HepG2 (cell line): ENCODE measurements around the gene TMEM50B. TPM values are rescaled to one million over a fixed set of nuclear protein-coding genes. Genes with fewer than 3 reads are reported as not detected.

Experiments used
- FOXO1 ChIP-seq: sonication (generic); formaldehyde crosslinking; IDR thresholded peaks from 2 replicates; pipeline ENCODE4 v1.4.0; 2020; ENCODE audit warnings: missing genetic modification reagents
- GABPB1 ChIP-seq: IDR thresholded peaks from 2 replicates; pipeline ENCODE4 v1.6.1; 2016; ENCODE audit warnings: mild to moderate bottlenecking, missing genetic modification reagents, moderate library complexity, missing compliant biosample characterization
- GFI1 ChIP-seq: sonication (generic); formaldehyde crosslinking; IDR thresholded peaks from 2 replicates; pipeline ENCODE4 v1.5.0; 2020; ENCODE audit warnings: missing genetic modification reagents, mild to moderate bottlenecking, borderline replicate concordance
- HNRNPLL ChIP-seq: fragments of 200-400 bp; formaldehyde crosslinking; IDR thresholded peaks from 2 replicates; pipeline ENCODE4 v1.6.1; 2017; ENCODE audit warnings: mild to moderate bottlenecking, low read depth, low read length; ENCODE audit not compliant: poor library complexity, severe bottlenecking
- LCORL ChIP-seq, 2 experiments: fragments of 450-650 bp in 1 of 2; sonication (generic) in 1 of 2; formaldehyde crosslinking in 1 of 2; IDR thresholded peaks; 2 replicates each; pipeline versions ENCODE4 v1.5.0 to v1.6.1; 2017 to 2020; ENCODE audit warnings: antibody characterized with exemption in 1 of 2, missing genetic modification reagents in 1 of 2
- PCBP2 ChIP-seq: fragments of 200-400 bp; formaldehyde crosslinking; optimal IDR thresholded peaks from 2 replicates; pipeline ENCODE3; 2018; ENCODE audit warnings: low read length, low read depth; ENCODE audit not compliant: poor library complexity, severe bottlenecking
- POLR2A ChIP-seq, 2 experiments: IDR thresholded peaks; 2 replicates each; pipeline ENCODE4 v1.6.1; 2011; ENCODE audit warnings: low read depth in 2 of 2, low read length in 2 of 2, mild to moderate bottlenecking in 1 of 2, moderate library complexity in 1 of 2; ENCODE audit not compliant: insufficient read depth in 1 of 2
- POLR2G ChIP-seq: fragments of 200-400 bp; formaldehyde crosslinking; IDR thresholded peaks from 2 replicates; pipeline ENCODE4 v1.6.1; 2018; ENCODE audit warnings: mild to moderate bottlenecking, low read depth, low read length, moderate library complexity
- REL ChIP-seq: sonication (generic); formaldehyde crosslinking; conservative IDR thresholded peaks from 2 replicates; pipeline ENCODE4 v1.8.0; 2022; ENCODE audit warnings: mild to moderate bottlenecking, missing genetic modification reagents, moderate library complexity
- ZNF121 ChIP-seq: sonication (generic); formaldehyde crosslinking; IDR thresholded peaks from 2 replicates; pipeline ENCODE4 v1.5.0; 2020; ENCODE audit warnings: mild to moderate bottlenecking, missing genetic modification reagents
- ZNF501 ChIP-seq: sonication (generic); formaldehyde crosslinking; IDR thresholded peaks from 2 replicates; pipeline ENCODE4 v1.5.1; 2020; ENCODE audit warnings: mild to moderate bottlenecking, moderate library complexity, missing genetic modification reagents
- ZNF878 ChIP-seq: sonication (generic); formaldehyde crosslinking; IDR thresholded peaks from 2 replicates; pipeline ENCODE4 v1.8.1; 2023; ENCODE audit warnings: mild to moderate bottlenecking, missing genetic modification reagents, moderate library complexity
- polyA plus RNA-seq, 8 experiments: library from polyadenylated mRNA; depleted of rRNA in 3 of 8; stranded (reverse) in 7 of 8; unstranded in 1 of 8; fragments of >200 nt; fragmentation: Illumina TruSeq in 4 of 8; extraction: Trizol in 4 of 8; gene quantifications; 2 replicates each; pipeline versions ENCODE4 v1.2.1 to v1.2.3, GENCODE V29; 2011 to 2016; ENCODE audit warnings: low read depth in 4 of 8, missing spikeins in 1 of 8, mixed read lengths in 1 of 8; ENCODE audit not compliant: insufficient read depth in 1 of 8
- total RNA-seq, 5 experiments: library from RNA; depleted of rRNA; stranded (reverse); fragments of >200 nt; fragmentation: Illumina TruSeq; extraction: Trizol; gene quantifications; 2 replicates each; pipeline ENCODE4 v1.2.3, GENCODE V29; 2016; ENCODE audit warnings: low read depth in 1 of 5
- TF ChIP-seq, protein P1 (sequence below): sonication (generic); formaldehyde crosslinking; IDR thresholded peaks from 2 replicates; pipeline ENCODE4 v1.5.0; 2020; ENCODE audit warnings: missing genetic modification reagents, mild to moderate bottlenecking, borderline replicate concordance
- TF ChIP-seq, protein P2 (sequence below): sonication (generic); formaldehyde crosslinking; IDR thresholded peaks from 2 replicates; pipeline ENCODE4 v1.4.0; 2020; ENCODE audit warnings: missing genetic modification reagents
- TF ChIP-seq, protein P3 (sequence below): fragments of 450-650 bp; IDR thresholded peaks from 2 replicates; pipeline ENCODE4 v1.6.1; 2017
- TF ChIP-seq, protein P4 (sequence below): sonication (generic); formaldehyde crosslinking; IDR thresholded peaks from 2 replicates; pipeline ENCODE4 v1.5.1; 2020; ENCODE audit warnings: mild to moderate bottlenecking, missing genetic modification reagents, borderline replicate concordance
- TF ChIP-seq, protein P5 (sequence below): sonication (generic); formaldehyde crosslinking; IDR thresholded peaks from 2 replicates; pipeline ENCODE4 v1.8.1; 2023; ENCODE audit warnings: mild to moderate bottlenecking, moderate library complexity, missing genetic modification reagents

Gene TMEM50B
- total and polyA plus RNA-seq, 2 of the 13 experiments (the other 11 are each of a cell fraction or from before 2014, with no cell fraction given) = 29.9 to 46.3 TPM

DNA sequence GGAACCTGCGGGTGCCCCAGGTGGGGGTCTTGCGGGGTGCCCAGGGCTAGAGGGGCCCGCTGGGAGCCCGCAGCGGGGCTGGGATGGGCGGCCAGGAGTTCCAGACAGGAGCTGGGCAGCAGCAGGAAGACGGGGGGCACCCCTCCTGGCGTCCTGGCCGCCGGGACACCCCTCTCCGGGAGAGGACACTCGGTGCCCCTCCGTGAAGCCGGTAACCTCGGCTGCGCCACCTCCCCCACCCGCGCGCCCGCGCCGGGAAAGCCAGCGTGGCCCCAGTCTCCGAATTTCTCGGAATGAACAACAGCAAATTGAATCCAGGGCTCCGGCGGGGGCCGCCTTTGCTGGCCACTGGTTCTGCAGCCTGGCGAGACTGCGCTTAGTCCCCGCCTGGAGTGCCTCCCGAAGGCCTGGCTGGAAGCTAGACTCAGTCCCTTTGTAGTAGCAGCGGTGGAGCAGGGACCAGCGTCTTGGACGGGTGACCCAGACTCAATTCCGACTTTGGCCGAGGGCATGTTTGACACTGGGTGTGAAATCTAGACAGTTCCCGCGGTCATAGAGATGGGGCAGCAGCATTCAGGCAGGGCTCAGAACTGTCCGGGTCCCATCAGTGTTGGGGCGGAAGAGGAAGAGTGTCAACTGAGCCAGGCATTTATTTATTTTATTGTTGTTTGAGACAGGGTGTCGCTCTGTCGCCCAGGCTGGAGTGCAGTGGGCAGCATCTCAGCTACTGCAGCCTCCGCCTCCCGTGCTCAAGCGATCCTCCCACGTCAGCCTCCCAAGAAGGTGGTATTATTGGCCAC, 75.8 kb downstream of the TMEM50B start (continued):
- no peak for TF ChIP-seq PCBP2
- TF ChIP-seq, protein P1, sequence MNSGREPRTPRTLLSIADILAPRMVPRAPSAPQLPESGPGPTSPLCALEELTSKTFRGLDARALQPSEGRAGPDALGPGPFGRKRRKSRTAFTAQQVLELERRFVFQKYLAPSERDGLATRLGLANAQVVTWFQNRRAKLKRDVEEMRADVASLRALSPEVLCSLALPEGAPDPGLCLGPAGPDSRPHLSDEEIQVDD = 0 out of 2 replicates have a peak, but pooled peaks have one; percentile 47
- TF ChIP-seq POLR2G = peak; percentile 61
- TF ChIP-seq LCORL (IDR thresholded peaks at IDR 0.05) = no peak
- no peak for TF ChIP-seq LCORL (CRISPR knock-in tag; IDR thresholded peaks at IDR 0.05)
- TF ChIP-seq, protein P2, sequence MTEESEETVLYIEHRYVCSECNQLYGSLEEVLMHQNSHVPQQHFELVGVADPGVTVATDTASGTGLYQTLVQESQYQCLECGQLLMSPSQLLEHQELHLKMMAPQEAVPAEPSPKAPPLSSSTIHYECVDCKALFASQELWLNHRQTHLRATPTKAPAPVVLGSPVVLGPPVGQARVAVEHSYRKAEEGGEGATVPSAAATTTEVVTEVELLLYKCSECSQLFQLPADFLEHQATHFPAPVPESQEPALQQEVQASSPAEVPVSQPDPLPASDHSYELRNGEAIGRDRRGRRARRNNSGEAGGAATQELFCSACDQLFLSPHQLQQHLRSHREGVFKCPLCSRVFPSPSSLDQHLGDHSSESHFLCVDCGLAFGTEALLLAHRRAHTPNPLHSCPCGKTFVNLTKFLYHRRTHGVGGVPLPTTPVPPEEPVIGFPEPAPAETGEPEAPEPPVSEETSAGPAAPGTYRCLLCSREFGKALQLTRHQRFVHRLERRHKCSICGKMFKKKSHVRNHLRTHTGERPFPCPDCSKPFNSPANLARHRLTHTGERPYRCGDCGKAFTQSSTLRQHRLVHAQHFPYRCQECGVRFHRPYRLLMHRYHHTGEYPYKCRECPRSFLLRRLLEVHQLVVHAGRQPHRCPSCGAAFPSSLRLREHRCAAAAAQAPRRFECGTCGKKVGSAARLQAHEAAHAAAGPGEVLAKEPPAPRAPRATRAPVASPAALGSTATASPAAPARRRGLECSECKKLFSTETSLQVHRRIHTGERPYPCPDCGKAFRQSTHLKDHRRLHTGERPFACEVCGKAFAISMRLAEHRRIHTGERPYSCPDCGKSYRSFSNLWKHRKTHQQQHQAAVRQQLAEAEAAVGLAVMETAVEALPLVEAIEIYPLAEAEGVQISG (CRISPR knock-in tag) = peak; percentile 40
- TF ChIP-seq HNRNPLL = peak; percentile 29
- peak; percentile 42 to 48; a peak in 3 of 4 replicates for TF ChIP-seq POLR2A (IDR thresholded peaks at IDR 0.05; ENCODE audit: insufficient read depth in 1 of 2, low read depth in 2 of 2, low read length in 2 of 2)
- TF ChIP-seq FOXO1 (CRISPR knock-in tag) = no peak
- TF ChIP-seq ZNF878 (CRISPR knock-in tag) = no peak
- TF ChIP-seq, protein P3, sequence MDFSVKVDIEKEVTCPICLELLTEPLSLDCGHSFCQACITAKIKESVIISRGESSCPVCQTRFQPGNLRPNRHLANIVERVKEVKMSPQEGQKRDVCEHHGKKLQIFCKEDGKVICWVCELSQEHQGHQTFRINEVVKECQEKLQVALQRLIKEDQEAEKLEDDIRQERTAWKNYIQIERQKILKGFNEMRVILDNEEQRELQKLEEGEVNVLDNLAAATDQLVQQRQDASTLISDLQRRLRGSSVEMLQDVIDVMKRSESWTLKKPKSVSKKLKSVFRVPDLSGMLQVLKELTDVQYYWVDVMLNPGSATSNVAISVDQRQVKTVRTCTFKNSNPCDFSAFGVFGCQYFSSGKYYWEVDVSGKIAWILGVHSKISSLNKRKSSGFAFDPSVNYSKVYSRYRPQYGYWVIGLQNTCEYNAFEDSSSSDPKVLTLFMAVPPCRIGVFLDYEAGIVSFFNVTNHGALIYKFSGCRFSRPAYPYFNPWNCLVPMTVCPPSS = no peak
- no peak for TF ChIP-seq GFI1
- TF ChIP-seq, protein P4, sequence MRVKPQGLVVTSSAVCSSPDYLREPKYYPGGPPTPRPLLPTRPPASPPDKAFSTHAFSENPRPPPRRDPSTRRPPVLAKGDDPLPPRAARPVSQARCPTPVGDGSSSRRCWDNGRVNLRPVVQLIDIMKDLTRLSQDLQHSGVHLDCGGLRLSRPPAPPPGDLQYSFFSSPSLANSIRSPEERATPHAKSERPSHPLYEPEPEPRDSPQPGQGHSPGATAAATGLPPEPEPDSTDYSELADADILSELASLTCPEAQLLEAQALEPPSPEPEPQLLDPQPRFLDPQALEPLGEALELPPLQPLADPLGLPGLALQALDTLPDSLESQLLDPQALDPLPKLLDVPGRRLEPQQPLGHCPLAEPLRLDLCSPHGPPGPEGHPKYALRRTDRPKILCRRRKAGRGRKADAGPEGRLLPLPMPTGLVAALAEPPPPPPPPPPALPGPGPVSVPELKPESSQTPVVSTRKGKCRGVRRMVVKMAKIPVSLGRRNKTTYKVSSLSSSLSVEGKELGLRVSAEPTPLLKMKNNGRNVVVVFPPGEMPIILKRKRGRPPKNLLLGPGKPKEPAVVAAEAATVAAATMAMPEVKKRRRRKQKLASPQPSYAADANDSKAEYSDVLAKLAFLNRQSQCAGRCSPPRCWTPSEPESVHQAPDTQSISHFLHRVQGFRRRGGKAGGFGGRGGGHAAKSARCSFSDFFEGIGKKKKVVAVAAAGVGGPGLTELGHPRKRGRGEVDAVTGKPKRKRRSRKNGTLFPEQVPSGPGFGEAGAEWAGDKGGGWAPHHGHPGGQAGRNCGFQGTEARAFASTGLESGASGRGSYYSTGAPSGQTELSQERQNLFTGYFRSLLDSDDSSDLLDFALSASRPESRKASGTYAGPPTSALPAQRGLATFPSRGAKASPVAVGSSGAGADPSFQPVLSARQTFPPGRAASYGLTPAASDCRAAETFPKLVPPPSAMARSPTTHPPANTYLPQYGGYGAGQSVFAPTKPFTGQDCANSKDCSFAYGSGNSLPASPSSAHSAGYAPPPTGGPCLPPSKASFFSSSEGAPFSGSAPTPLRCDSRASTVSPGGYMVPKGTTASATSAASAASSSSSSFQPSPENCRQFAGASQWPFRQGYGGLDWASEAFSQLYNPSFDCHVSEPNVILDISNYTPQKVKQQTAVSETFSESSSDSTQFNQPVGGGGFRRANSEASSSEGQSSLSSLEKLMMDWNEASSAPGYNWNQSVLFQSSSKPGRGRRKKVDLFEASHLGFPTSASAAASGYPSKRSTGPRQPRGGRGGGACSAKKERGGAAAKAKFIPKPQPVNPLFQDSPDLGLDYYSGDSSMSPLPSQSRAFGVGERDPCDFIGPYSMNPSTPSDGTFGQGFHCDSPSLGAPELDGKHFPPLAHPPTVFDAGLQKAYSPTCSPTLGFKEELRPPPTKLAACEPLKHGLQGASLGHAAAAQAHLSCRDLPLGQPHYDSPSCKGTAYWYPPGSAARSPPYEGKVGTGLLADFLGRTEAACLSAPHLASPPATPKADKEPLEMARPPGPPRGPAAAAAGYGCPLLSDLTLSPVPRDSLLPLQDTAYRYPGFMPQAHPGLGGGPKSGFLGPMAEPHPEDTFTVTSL (CRISPR knock-in tag) = peak; percentile 44; the same call in 1 of the 2 replicates
- peak; percentile 50; the same call in 1 of the 2 replicates for TF ChIP-seq GABPB1 (CRISPR knock-in tag)
- no peak for TF ChIP-seq REL (CRISPR knock-in tag)
- TF ChIP-seq, protein P5, sequence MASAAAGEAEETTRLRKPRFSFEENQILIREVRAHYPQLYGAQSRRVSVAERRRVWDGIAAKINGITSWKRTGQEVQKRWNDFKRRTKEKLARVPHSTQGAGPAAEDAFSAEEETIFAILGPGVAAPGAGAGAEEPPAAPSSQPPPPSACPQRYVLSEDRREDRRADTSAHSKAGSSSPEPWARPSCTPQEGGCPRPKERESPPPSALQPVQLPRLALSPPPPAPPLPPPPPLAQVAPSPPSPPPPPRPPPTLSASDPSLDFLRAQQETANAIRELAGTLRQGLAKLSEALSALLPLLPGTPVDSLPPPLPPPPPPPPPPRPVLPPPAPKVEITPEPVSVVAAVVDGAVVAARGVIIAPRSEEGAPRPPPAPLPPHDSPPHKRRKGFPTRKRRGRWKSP (CRISPR knock-in tag) = 0 out of 2 replicates have a peak, but pooled peaks have one; percentile 52
- no peak for TF ChIP-seq ZNF121
- peak; percentile 44; the same call in 1 of the 2 replicates for TF ChIP-seq ZNF501 (CRISPR knock-in tag)
